ENCODE measurements around the gene PIGV.

DNA sequence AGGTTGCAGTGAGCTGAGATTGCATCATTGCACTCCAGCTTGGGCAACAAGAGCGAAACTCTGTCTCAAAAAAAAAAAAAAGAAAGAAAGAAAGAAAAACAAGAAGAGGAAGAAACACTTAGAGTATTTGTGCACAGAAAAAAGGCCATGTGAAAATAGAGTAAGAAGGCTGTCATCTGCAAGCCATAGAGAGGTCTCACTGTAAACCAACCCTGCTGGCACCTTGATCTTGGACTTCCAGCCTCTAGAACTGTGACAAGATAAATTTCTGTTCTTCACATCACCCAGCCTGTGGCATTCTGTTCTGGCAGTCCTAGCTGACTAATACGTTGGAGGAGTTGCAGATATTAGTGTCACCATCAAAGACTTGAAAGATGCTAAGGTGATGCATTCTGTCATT is 26.6 kb downstream of the PIGV start:
- TF ChIP-seq POLR2A (IDR thresholded peaks at IDR 0.05) = no peak
- TF ChIP-seq, protein P1, sequence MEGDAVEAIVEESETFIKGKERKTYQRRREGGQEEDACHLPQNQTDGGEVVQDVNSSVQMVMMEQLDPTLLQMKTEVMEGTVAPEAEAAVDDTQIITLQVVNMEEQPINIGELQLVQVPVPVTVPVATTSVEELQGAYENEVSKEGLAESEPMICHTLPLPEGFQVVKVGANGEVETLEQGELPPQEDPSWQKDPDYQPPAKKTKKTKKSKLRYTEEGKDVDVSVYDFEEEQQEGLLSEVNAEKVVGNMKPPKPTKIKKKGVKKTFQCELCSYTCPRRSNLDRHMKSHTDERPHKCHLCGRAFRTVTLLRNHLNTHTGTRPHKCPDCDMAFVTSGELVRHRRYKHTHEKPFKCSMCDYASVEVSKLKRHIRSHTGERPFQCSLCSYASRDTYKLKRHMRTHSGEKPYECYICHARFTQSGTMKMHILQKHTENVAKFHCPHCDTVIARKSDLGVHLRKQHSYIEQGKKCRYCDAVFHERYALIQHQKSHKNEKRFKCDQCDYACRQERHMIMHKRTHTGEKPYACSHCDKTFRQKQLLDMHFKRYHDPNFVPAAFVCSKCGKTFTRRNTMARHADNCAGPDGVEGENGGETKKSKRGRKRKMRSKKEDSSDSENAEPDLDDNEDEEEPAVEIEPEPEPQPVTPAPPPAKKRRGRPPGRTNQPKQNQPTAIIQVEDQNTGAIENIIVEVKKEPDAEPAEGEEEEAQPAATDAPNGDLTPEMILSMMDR (IDR thresholded peaks at IDR 0.05) = no peak
